H1 (cell line): ENCODE data around the gene PAQR4. TPM values are rescaled to one million over a fixed set of nuclear protein-coding genes. Genes with fewer than 3 reads are reported as not detected.

Experiments used
- CTCF ChIA-PET: fragments of 300-600 bp; sonication (Branson Sonifier 250); formaldehyde crosslinking; loops from one replicate; lab custom pipeline; 2021; ENCODE audit not compliant: partially characterized antibody; lab: Charles Lee
- POLR2A ChIA-PET: fragments of 300-600 bp; sonication (Branson Sonifier 250); formaldehyde crosslinking; loops from one replicate; lab custom pipeline; 2021; ENCODE audit warnings: inconsistent platforms; ENCODE audit not compliant: partially characterized antibody; lab: Charles Lee
- DNase-seq, 2 experiments: peaks; one replicate each; pipeline versions ENCODE4 v3.0.0 to v3.0.0-alpha.2; 2010 to 2022; ENCODE audit warnings: low spot score in 2 of 2, low read depth in 1 of 2, mixed read lengths in 1 of 2
- FAIRE-seq: peaks from 2 replicates; lab custom pipeline; 2011; peaks lifted over from hg19 to GRCh38; lab: Jason Lieb, UNC
- H2AFZ ChIP-seq: 2 replicates; pipeline ENCODE4 v1.8.1; 2012; ENCODE audit warnings: low read length, inconsistent platforms
- H2AK5ac ChIP-seq: 2 replicates; pipeline ENCODE4 v1.6.1; 2013; ENCODE audit warnings: low read depth, low read length
- H2BK120ac ChIP-seq: replicated peaks from 2 replicates; pipeline ENCODE3; 2013; ENCODE audit warnings: low read depth, low read length, inconsistent platforms
- H2BK12ac ChIP-seq: 2 replicates; pipeline ENCODE4 v1.6.1; 2013; ENCODE audit warnings: low read depth, low read length
- H2BK15ac ChIP-seq: 2 replicates; pipeline ENCODE4 v1.6.1; 2013; ENCODE audit warnings: low read length
- H2BK20ac ChIP-seq: 2 replicates; pipeline ENCODE4 v1.6.1; 2013; ENCODE audit warnings: low read length
- H2BK5ac ChIP-seq: 2 replicates; pipeline ENCODE4 v1.6.1; 2013; ENCODE audit warnings: low read depth, low read length
- H3K14ac ChIP-seq: 2 replicates; pipeline ENCODE4 v1.6.1; 2013; ENCODE audit warnings: inconsistent platforms; ENCODE audit not compliant: insufficient read length
- H3K18ac ChIP-seq: 2 replicates; pipeline ENCODE4 v1.6.1; 2013; ENCODE audit warnings: low read length; ENCODE audit errors: extremely low read depth
- H3K23ac ChIP-seq: 2 replicates; pipeline ENCODE4 v1.6.1; 2013; ENCODE audit warnings: inconsistent platforms; ENCODE audit not compliant: insufficient read length
- H3K23me2 ChIP-seq: 2 replicates; pipeline ENCODE4 v1.6.1; 2013; ENCODE audit warnings: low read depth, low read length
- H3K27ac ChIP-seq: 2 replicates; pipeline ENCODE4 v1.6.1; 2011; ENCODE audit warnings: low read depth, low read length, inconsistent platforms
- H3K27me3 ChIP-seq, 4 experiments: replicated peaks in 1 of 4; 1 replicate in 1 of 4; 2 replicates in 3 of 4; pipeline versions ENCODE4 v1.6.1 to v1.8.1; 2011 to 2013; ENCODE audit warnings: low read length in 3 of 4, mild to moderate bottlenecking in 3 of 4, inconsistent platforms in 2 of 4, mixed read lengths in 2 of 4, moderate library complexity in 1 of 4; ENCODE audit not compliant: control insufficient read depth in 3 of 4, insufficient read depth in 3 of 4; ENCODE audit errors: extremely low read depth in 1 of 4
- H3K36me3 ChIP-seq, 4 experiments: 2 replicates each; pipeline versions ENCODE4 v1.6.1 to v1.8.1; 2011 to 2013; ENCODE audit warnings: mild to moderate bottlenecking in 4 of 4, low read length in 3 of 4, moderate library complexity in 2 of 4, control low read depth in 1 of 4, inconsistent platforms in 1 of 4; ENCODE audit not compliant: insufficient read depth in 4 of 4, control insufficient read depth in 2 of 4
- H3K4ac ChIP-seq: replicated peaks from 2 replicates; pipeline ENCODE3; 2013; ENCODE audit warnings: low read length, low read depth, mixed read lengths, inconsistent platforms; ENCODE audit not compliant: insufficient read length
- H3K4me1 ChIP-seq, 4 experiments: replicated peaks in 1 of 4; 1 replicate in 1 of 4; 2 replicates in 3 of 4; pipeline versions ENCODE4 v1.6.1 to v1.8.1; 2011 to 2013; ENCODE audit warnings: low read length in 3 of 4, inconsistent platforms in 2 of 4, mixed read lengths in 1 of 4; ENCODE audit not compliant: insufficient read depth in 4 of 4, control insufficient read depth in 3 of 4
- H3K4me2 ChIP-seq, 2 experiments: 2 replicates each; pipeline versions ENCODE4 v1.6.1 to v1.8.1; 2011 to 2013; ENCODE audit warnings: low read depth in 2 of 2, low read length in 2 of 2, control low read depth in 1 of 2, inconsistent platforms in 1 of 2, mild to moderate bottlenecking in 1 of 2; ENCODE audit not compliant: insufficient read depth in 1 of 2
- H3K4me3 ChIP-seq, 4 experiments: fragments of 200-600, 300-600 bp in 1 of 4; sonication (generic), shearing (Covaris generic), sonication (Bioruptor Twin) in 1 of 4; 2 replicates each; pipeline versions ENCODE4 v1.5.1 to v1.8.1; 2011 to 2016; ENCODE audit warnings: low read length in 4 of 4, low read depth in 3 of 4, control low read depth in 2 of 4, inconsistent platforms in 2 of 4, mild to moderate bottlenecking in 2 of 4, mixed read lengths in 1 of 4, moderate library complexity in 1 of 4; ENCODE audit not compliant: insufficient read depth in 2 of 4; ENCODE audit errors: extremely low read depth in 1 of 4
- H3K56ac ChIP-seq: replicated peaks from 2 replicates; pipeline ENCODE3; 2013; ENCODE audit warnings: low read depth, mild to moderate bottlenecking, mixed read lengths, low read length, inconsistent platforms; ENCODE audit not compliant: insufficient read length
- H3K79me1 ChIP-seq: 2 replicates; pipeline ENCODE4 v1.6.1; 2013; ENCODE audit warnings: low read depth, low read length, control low read depth
- H3K79me2 ChIP-seq, 2 experiments: 2 replicates each; pipeline versions ENCODE4 v1.6.1 to v1.8.1; 2012 to 2013; ENCODE audit warnings: low read length in 2 of 2, mild to moderate bottlenecking in 2 of 2, inconsistent platforms in 1 of 2; ENCODE audit not compliant: insufficient read depth in 2 of 2, control insufficient read depth in 1 of 2
- H3K9ac ChIP-seq, 4 experiments: replicated peaks in 1 of 4; 1 replicate in 1 of 4; 2 replicates in 3 of 4; pipeline versions ENCODE4 v1.6.1 to v1.8.1; 2011 to 2013; ENCODE audit warnings: low read depth in 3 of 4, low read length in 3 of 4, control low read depth in 2 of 4, mild to moderate bottlenecking in 2 of 4, moderate library complexity in 2 of 4, inconsistent platforms in 1 of 4; ENCODE audit errors: extremely low read depth in 1 of 4
- H3K9me3 ChIP-seq, 2 experiments: 2 replicates each; pipeline versions ENCODE4 v1.6.1 to v1.8.1; 2012 to 2013; ENCODE audit warnings: mild to moderate bottlenecking in 2 of 2, moderate library complexity in 2 of 2, control low read depth in 1 of 2, inconsistent platforms in 1 of 2, low read depth in 1 of 2, low read length in 1 of 2, mixed read lengths in 1 of 2; ENCODE audit not compliant: insufficient read depth in 2 of 2
- H4K20me1 ChIP-seq, 2 experiments: replicated peaks in 1 of 2; 2 replicates each; pipeline versions ENCODE3 to v1.8.1; 2011 to 2013; ENCODE audit warnings: inconsistent platforms in 2 of 2, low read length in 2 of 2, mild to moderate bottlenecking in 1 of 2; ENCODE audit not compliant: insufficient read depth in 2 of 2, control insufficient read depth in 1 of 2
- H4K5ac ChIP-seq: 2 replicates; pipeline ENCODE4 v1.6.1; 2013; ENCODE audit warnings: low read length, low read depth, mixed read lengths, inconsistent platforms; ENCODE audit not compliant: insufficient read length
- H4K8ac ChIP-seq: 2 replicates; pipeline ENCODE4 v1.8.0; 2013; ENCODE audit warnings: mild to moderate bottlenecking, moderate library complexity, low read length, inconsistent platforms; ENCODE audit not compliant: insufficient read depth; ENCODE audit errors: extremely low read depth
- H4K91ac ChIP-seq: replicated peaks from 2 replicates; pipeline ENCODE3; 2013; ENCODE audit warnings: low read length, mixed read lengths, inconsistent platforms; ENCODE audit not compliant: insufficient read length
- BACH1 ChIP-seq: IDR thresholded peaks from 2 replicates; pipeline ENCODE4 v1.6.1; 2012; ENCODE audit warnings: low read length, improper control_type of control experiment
- CTBP2 ChIP-seq: IDR thresholded peaks from 2 replicates; pipeline ENCODE4 v1.7.0; 2011; ENCODE audit warnings: borderline replicate concordance, mild to moderate bottlenecking, moderate library complexity, mixed read lengths, low read length; ENCODE audit not compliant: insufficient read depth, insufficient read length
- EP300 ChIP-seq, 2 experiments: IDR thresholded peaks; 1 replicate in 1 of 2; 2 replicates in 1 of 2; pipeline ENCODE4 v1.6.1; 2011 to 2012; ENCODE audit warnings: low read depth in 2 of 2, low read length in 2 of 2, mild to moderate bottlenecking in 2 of 2, borderline replicate concordance in 1 of 2, inconsistent platforms in 1 of 2, moderate library complexity in 1 of 2
- EZH2 ChIP-seq: fragments of 200-600 bp; sonication (generic); IDR thresholded peaks from 2 replicates; pipeline ENCODE4 v1.7.1; 2012; ENCODE audit warnings: low read depth, mild to moderate bottlenecking, moderate library complexity, low read length, inconsistent platforms; ENCODE audit not compliant: severe bottlenecking
- JUN ChIP-seq: IDR thresholded peaks from 2 replicates; pipeline ENCODE4 v1.6.1; 2011; ENCODE audit warnings: low read depth, mild to moderate bottlenecking, improper control_type of control experiment, low read length
- NANOG ChIP-seq: IDR thresholded peaks from 2 replicates; pipeline ENCODE4 v1.6.1; 2011; ENCODE audit warnings: low read length, low read depth, mild to moderate bottlenecking, inconsistent platforms; ENCODE audit not compliant: insufficient read depth, poor library complexity, severe bottlenecking
- PHF8 ChIP-seq: fragments of 200-600 bp; sonication (generic); conservative IDR thresholded peaks from 2 replicates; pipeline ENCODE4 v1.7.1; 2012; ENCODE audit warnings: low read depth, mild to moderate bottlenecking, inconsistent platforms, low read length, moderate library complexity
- RBBP5 ChIP-seq: IDR thresholded peaks from 2 replicates; pipeline ENCODE4 v1.7.1; 2012; ENCODE audit warnings: low read depth, mild to moderate bottlenecking, inconsistent platforms, low read length, moderate library complexity, borderline replicate concordance
- SP2 ChIP-seq: IDR thresholded peaks from 2 replicates; pipeline ENCODE4 v1.6.1; 2012; ENCODE audit warnings: mild to moderate bottlenecking, low read length, inconsistent platforms
- SP4 ChIP-seq: IDR thresholded peaks from 2 replicates; pipeline ENCODE4 v1.6.1; 2012; ENCODE audit warnings: low read length, inconsistent platforms
- SRF ChIP-seq: IDR thresholded peaks from 2 replicates; pipeline ENCODE4 v1.6.1; 2011; ENCODE audit warnings: mild to moderate bottlenecking, low read depth, low read length, moderate library complexity
- TBP ChIP-seq: IDR thresholded peaks from 2 replicates; pipeline ENCODE4 v1.6.1; 2011; ENCODE audit warnings: low read depth, low read length, improper control_type of control experiment
- WGBS, 2 experiments: shearing (Covaris generic) in 1 of 2; methylation state at CpG; one replicate each; pipeline versions ENCODE4 v1.1.6 to v1.1.7; 2013 to 2015; ENCODE audit warnings: low lambda C conversion rate in 2 of 2, mixed read lengths in 2 of 2, inconsistent platforms in 1 of 2, low coverage in 1 of 2, missing lambda C conversion rate in 1 of 2; ENCODE audit not compliant: insufficient replicate concordance in 2 of 2, insufficient coverage in 1 of 2, insufficient read length in 1 of 2; ENCODE audit errors: extremely low coverage in 1 of 2, missing lambda C conversion rate in 1 of 2; 5-methylcytosine and 5-hydroxymethylcytosine counted together
- polyA plus RNA-seq, 7 experiments: library from polyadenylated mRNA; depleted of rRNA in 3 of 7; stranded (reverse) in 5 of 7; unstranded in 2 of 7; fragments of >200 nt in 5 of 7; fragments of 200-250 nt in 2 of 7; gene quantifications; 1 replicate in 5 of 7; 2 replicates in 1 of 7; 4 replicates in 1 of 7; pipeline versions ENCODE4 v1.2.1 to v1.2.3, GENCODE V29; 2011 to 2013; ENCODE audit warnings: missing spikeins in 2 of 7, mixed read lengths in 2 of 7
- total RNA-seq: library from RNA; stranded (reverse); fragmentation: NEBNext Ultra II Directional; extraction: Animal tissue kit (Norgen Biotek cat#: 25700); gene quantifications from 2 replicates; pipeline ENCODE4 v1.2.1, GENCODE V29; 2021

Gene PAQR4
- total and polyA plus RNA-seq, 2 of the 8 experiments (the other 6 are each of a cell fraction or from before 2014, with no cell fraction given): 28.2 to 34.6 TPM

GRCh38 chr16:2955438-2955778, 13.7 kb upstream of the PAQR4 start:
- H2BK5ac ChIP-seq: peak overlapping the region; percentile 60; the same call in 1 of the 2 replicates
- no peak overlapping the region; a peak in 1 of 7 replicates for H3K9ac ChIP-seq
- H3K9me3 ChIP-seq: no peaks in the 10 kb centered on the region
- no peak overlapping the region for H3K27ac ChIP-seq
- peak overlapping the region; percentile 48; the same call in 1 of the 2 replicates for H2AK5ac ChIP-seq
- TF ChIP-seq TBP (no peak), NANOG (no peak), BACH1 (no peak), SRF (no peak), JUN (no peak), RBBP5 (no peak), SP4 (no peak), EP300 (IDR thresholded peaks at IDR 0.05; ENCODE audit: borderline replicate concordance in 1 of 2, low read depth in 2 of 2, low read length in 2 of 2) (no peak), SP2 (no peak), PHF8 (no peak), CTBP2 (no peak), EZH2 (no peak)
- TF ChIP-seq, all 59 proteins: peak for 0
- POLR2A ChIA-PET: interaction anchor here (1.0 to 1.6 kb wide), 6 partner anchors 8 to 983 kb away, joined by 3 to 7 read pairs (median 4); partner anchors contain the start of genes KREMEN2 and TBL3
- H3K79me2 ChIP-seq: no peaks in the 10 kb centered on the region
- DNase-seq (no peak), FAIRE-seq (no peak)
- H2BK120ac ChIP-seq: no peak overlapping the region
- H3K56ac ChIP-seq: no peak overlapping the region
- no peak overlapping the region for H3K4me3 ChIP-seq
- H3K4ac ChIP-seq: peak overlapping the region; percentile 47
- H2BK12ac ChIP-seq: peak overlapping the region; percentile 68; the same call in 1 of the 2 replicates
- no peaks in the 10 kb centered on the region for H3K79me1 ChIP-seq
- H4K8ac ChIP-seq: 0 out of 2 replicates have a peak overlapping the region, but pooled peaks have one; percentile 48
- no peak overlapping the region for H3K23ac ChIP-seq
- H3K14ac ChIP-seq: no peak overlapping the region
- no peaks in the 10 kb centered on the region; a peak in 1 of 7 replicates for H3K27me3 ChIP-seq
- peak overlapping the region; percentile 19; the same call in 1 of the 2 replicates for H3K18ac ChIP-seq
- peak overlapping the region; percentile 17 for H4K91ac ChIP-seq
- WGBS, 2 experiments: 80% methylated on average over 10 of the region's 10 CpGs; no CpG with 5 or more reads in 1 of the 2 experiments
- H2BK15ac ChIP-seq: no peak overlapping the region; the same call in 1 of the 2 replicates
- no peaks in the 10 kb centered on the region; the same call in 1 of the 2 replicates for H3K23me2 ChIP-seq
- no peak overlapping the region; the same call in 1 of the 2 replicates for H2BK20ac ChIP-seq
- H3K4me2 ChIP-seq: peak overlapping the region in 1 of 2 experiments; percentile 34; a peak in 3 of 4 replicates
- H3K36me3 ChIP-seq: no peaks in the 10 kb centered on the region
- CTCF ChIA-PET: interaction anchor here (1.6 to 1.7 kb wide), 2 partner anchors 12 to 117 kb away, joined by 4 to 7 read pairs; no protein-coding TSS in a partner anchor
- peaks cover 3 to 26% (median 19%) of the 10 kb centered on the region in 4 experiments for H3K4me1 ChIP-seq
- H4K5ac ChIP-seq: no peak overlapping the region
- no peak overlapping the region for H2AFZ ChIP-seq
- no peaks in the 10 kb centered on the region for H4K20me1 ChIP-seq
